H1 (cell line): ENCODE data around the gene APOBEC3G. TPM values are rescaled to one million over a fixed set of nuclear protein-coding genes. Genes with fewer than 3 reads are reported as not detected.

Experiments
- CTCF ChIA-PET: fragments of 300-600 bp; sonication (Branson Sonifier 250); formaldehyde crosslinking; loops from one replicate; lab custom pipeline; 2021; ENCODE audit not compliant: partially characterized antibody; lab: Charles Lee
- POLR2A ChIA-PET: fragments of 300-600 bp; sonication (Branson Sonifier 250); formaldehyde crosslinking; loops from one replicate; lab custom pipeline; 2021; ENCODE audit warnings: inconsistent platforms; ENCODE audit not compliant: partially characterized antibody; lab: Charles Lee
- DNase-seq, 2 experiments: peaks; one replicate each; pipeline versions ENCODE4 v3.0.0 to v3.0.0-alpha.2; 2010 to 2022; ENCODE audit warnings: low spot score in 2 of 2, low read depth in 1 of 2, mixed read lengths in 1 of 2
- FAIRE-seq: peaks from 2 replicates; lab custom pipeline; 2011; peaks lifted over from hg19 to GRCh38; lab: Jason Lieb, UNC
- H2AFZ ChIP-seq: 2 replicates; pipeline ENCODE4 v1.8.1; 2012; ENCODE audit warnings: low read length, inconsistent platforms
- H2AK5ac ChIP-seq: 2 replicates; pipeline ENCODE4 v1.6.1; 2013; ENCODE audit warnings: low read depth, low read length
- H2BK120ac ChIP-seq: replicated peaks from 2 replicates; pipeline ENCODE3; 2013; ENCODE audit warnings: low read depth, low read length, inconsistent platforms
- H2BK12ac ChIP-seq: 2 replicates; pipeline ENCODE4 v1.6.1; 2013; ENCODE audit warnings: low read depth, low read length
- H2BK15ac ChIP-seq: 2 replicates; pipeline ENCODE4 v1.6.1; 2013; ENCODE audit warnings: low read length
- H2BK20ac ChIP-seq: 2 replicates; pipeline ENCODE4 v1.6.1; 2013; ENCODE audit warnings: low read length
- H2BK5ac ChIP-seq: 2 replicates; pipeline ENCODE4 v1.6.1; 2013; ENCODE audit warnings: low read depth, low read length
- H3K14ac ChIP-seq: 2 replicates; pipeline ENCODE4 v1.6.1; 2013; ENCODE audit warnings: inconsistent platforms; ENCODE audit not compliant: insufficient read length
- H3K18ac ChIP-seq: 2 replicates; pipeline ENCODE4 v1.6.1; 2013; ENCODE audit warnings: low read length; ENCODE audit errors: extremely low read depth
- H3K23ac ChIP-seq: 2 replicates; pipeline ENCODE4 v1.6.1; 2013; ENCODE audit warnings: inconsistent platforms; ENCODE audit not compliant: insufficient read length
- H3K23me2 ChIP-seq: 2 replicates; pipeline ENCODE4 v1.6.1; 2013; ENCODE audit warnings: low read depth, low read length
- H3K27ac ChIP-seq: 2 replicates; pipeline ENCODE4 v1.6.1; 2011; ENCODE audit warnings: low read depth, low read length, inconsistent platforms
- H3K27me3 ChIP-seq, 4 experiments: replicated peaks in 1 of 4; 1 replicate in 1 of 4; 2 replicates in 3 of 4; pipeline versions ENCODE4 v1.6.1 to v1.8.1; 2011 to 2013; ENCODE audit warnings: low read length in 3 of 4, mild to moderate bottlenecking in 3 of 4, inconsistent platforms in 2 of 4, mixed read lengths in 2 of 4, moderate library complexity in 1 of 4; ENCODE audit not compliant: control insufficient read depth in 3 of 4, insufficient read depth in 3 of 4; ENCODE audit errors: extremely low read depth in 1 of 4
- H3K36me3 ChIP-seq, 4 experiments: 2 replicates each; pipeline versions ENCODE4 v1.6.1 to v1.8.1; 2011 to 2013; ENCODE audit warnings: mild to moderate bottlenecking in 4 of 4, low read length in 3 of 4, moderate library complexity in 2 of 4, control low read depth in 1 of 4, inconsistent platforms in 1 of 4; ENCODE audit not compliant: insufficient read depth in 4 of 4, control insufficient read depth in 2 of 4
- H3K4ac ChIP-seq: replicated peaks from 2 replicates; pipeline ENCODE3; 2013; ENCODE audit warnings: low read length, low read depth, mixed read lengths, inconsistent platforms; ENCODE audit not compliant: insufficient read length
- H3K4me1 ChIP-seq, 4 experiments: replicated peaks in 1 of 4; 1 replicate in 1 of 4; 2 replicates in 3 of 4; pipeline versions ENCODE4 v1.6.1 to v1.8.1; 2011 to 2013; ENCODE audit warnings: low read length in 3 of 4, inconsistent platforms in 2 of 4, mixed read lengths in 1 of 4; ENCODE audit not compliant: insufficient read depth in 4 of 4, control insufficient read depth in 3 of 4
- H3K4me2 ChIP-seq, 2 experiments: 2 replicates each; pipeline versions ENCODE4 v1.6.1 to v1.8.1; 2011 to 2013; ENCODE audit warnings: low read depth in 2 of 2, low read length in 2 of 2, control low read depth in 1 of 2, inconsistent platforms in 1 of 2, mild to moderate bottlenecking in 1 of 2; ENCODE audit not compliant: insufficient read depth in 1 of 2
- H3K4me3 ChIP-seq, 4 experiments: fragments of 200-600, 300-600 bp in 1 of 4; sonication (generic), shearing (Covaris generic), sonication (Bioruptor Twin) in 1 of 4; 2 replicates each; pipeline versions ENCODE4 v1.5.1 to v1.8.1; 2011 to 2016; ENCODE audit warnings: low read length in 4 of 4, low read depth in 3 of 4, control low read depth in 2 of 4, inconsistent platforms in 2 of 4, mild to moderate bottlenecking in 2 of 4, mixed read lengths in 1 of 4, moderate library complexity in 1 of 4; ENCODE audit not compliant: insufficient read depth in 2 of 4; ENCODE audit errors: extremely low read depth in 1 of 4
- H3K56ac ChIP-seq: replicated peaks from 2 replicates; pipeline ENCODE3; 2013; ENCODE audit warnings: low read depth, mild to moderate bottlenecking, mixed read lengths, low read length, inconsistent platforms; ENCODE audit not compliant: insufficient read length
- H3K79me1 ChIP-seq: 2 replicates; pipeline ENCODE4 v1.6.1; 2013; ENCODE audit warnings: low read depth, low read length, control low read depth
- H3K79me2 ChIP-seq, 2 experiments: 2 replicates each; pipeline versions ENCODE4 v1.6.1 to v1.8.1; 2012 to 2013; ENCODE audit warnings: low read length in 2 of 2, mild to moderate bottlenecking in 2 of 2, inconsistent platforms in 1 of 2; ENCODE audit not compliant: insufficient read depth in 2 of 2, control insufficient read depth in 1 of 2
- H3K9ac ChIP-seq, 4 experiments: replicated peaks in 1 of 4; 1 replicate in 1 of 4; 2 replicates in 3 of 4; pipeline versions ENCODE4 v1.6.1 to v1.8.1; 2011 to 2013; ENCODE audit warnings: low read depth in 3 of 4, low read length in 3 of 4, control low read depth in 2 of 4, mild to moderate bottlenecking in 2 of 4, moderate library complexity in 2 of 4, inconsistent platforms in 1 of 4; ENCODE audit errors: extremely low read depth in 1 of 4
- H3K9me3 ChIP-seq, 2 experiments: 2 replicates each; pipeline versions ENCODE4 v1.6.1 to v1.8.1; 2012 to 2013; ENCODE audit warnings: mild to moderate bottlenecking in 2 of 2, moderate library complexity in 2 of 2, control low read depth in 1 of 2, inconsistent platforms in 1 of 2, low read depth in 1 of 2, low read length in 1 of 2, mixed read lengths in 1 of 2; ENCODE audit not compliant: insufficient read depth in 2 of 2
- H4K20me1 ChIP-seq, 2 experiments: replicated peaks in 1 of 2; 2 replicates each; pipeline versions ENCODE3 to v1.8.1; 2011 to 2013; ENCODE audit warnings: inconsistent platforms in 2 of 2, low read length in 2 of 2, mild to moderate bottlenecking in 1 of 2; ENCODE audit not compliant: insufficient read depth in 2 of 2, control insufficient read depth in 1 of 2
- H4K5ac ChIP-seq: 2 replicates; pipeline ENCODE4 v1.6.1; 2013; ENCODE audit warnings: low read length, low read depth, mixed read lengths, inconsistent platforms; ENCODE audit not compliant: insufficient read length
- H4K8ac ChIP-seq: 2 replicates; pipeline ENCODE4 v1.8.0; 2013; ENCODE audit warnings: mild to moderate bottlenecking, moderate library complexity, low read length, inconsistent platforms; ENCODE audit not compliant: insufficient read depth; ENCODE audit errors: extremely low read depth
- H4K91ac ChIP-seq: replicated peaks from 2 replicates; pipeline ENCODE3; 2013; ENCODE audit warnings: low read length, mixed read lengths, inconsistent platforms; ENCODE audit not compliant: insufficient read length
- CBX8 ChIP-seq: fragments of 300-800, 300-1000 bp; sonication (generic); IDR thresholded peaks from 2 replicates; pipeline ENCODE4 v1.7.1; 2016; ENCODE audit warnings: low read depth, low read length, borderline replicate concordance
- EGR1 ChIP-seq: IDR thresholded peaks from 2 replicates; pipeline ENCODE4 v1.6.1; 2011; ENCODE audit warnings: low read depth, low read length, borderline replicate concordance
- KDM1A ChIP-seq: fragments of 200-600, 300-600 bp; sonication (generic); IDR thresholded peaks from 2 replicates; pipeline ENCODE4 v1.7.1; 2016; ENCODE audit warnings: mild to moderate bottlenecking, low read length, borderline replicate concordance
- NANOG ChIP-seq: IDR thresholded peaks from 2 replicates; pipeline ENCODE4 v1.6.1; 2011; ENCODE audit warnings: low read length, low read depth, mild to moderate bottlenecking, inconsistent platforms; ENCODE audit not compliant: insufficient read depth, poor library complexity, severe bottlenecking
- SIX5 ChIP-seq: IDR thresholded peaks from 2 replicates; pipeline ENCODE4 v1.6.1; 2011; ENCODE audit warnings: mild to moderate bottlenecking, low read depth, low read length
- TAF1 ChIP-seq: IDR thresholded peaks from 2 replicates; pipeline ENCODE4 v1.6.1; 2011; ENCODE audit warnings: mild to moderate bottlenecking, low read depth, low read length
- TBP ChIP-seq: IDR thresholded peaks from 2 replicates; pipeline ENCODE4 v1.6.1; 2011; ENCODE audit warnings: low read depth, low read length, improper control_type of control experiment
- WGBS, 2 experiments: shearing (Covaris generic) in 1 of 2; methylation state at CpG; one replicate each; pipeline versions ENCODE4 v1.1.6 to v1.1.7; 2013 to 2015; ENCODE audit warnings: low lambda C conversion rate in 2 of 2, mixed read lengths in 2 of 2, inconsistent platforms in 1 of 2, low coverage in 1 of 2, missing lambda C conversion rate in 1 of 2; ENCODE audit not compliant: insufficient replicate concordance in 2 of 2, insufficient coverage in 1 of 2, insufficient read length in 1 of 2; ENCODE audit errors: extremely low coverage in 1 of 2, missing lambda C conversion rate in 1 of 2; 5-methylcytosine and 5-hydroxymethylcytosine counted together
- polyA plus RNA-seq, 7 experiments: library from polyadenylated mRNA; depleted of rRNA in 3 of 7; stranded (reverse) in 5 of 7; unstranded in 2 of 7; fragments of >200 nt in 5 of 7; fragments of 200-250 nt in 2 of 7; gene quantifications; 1 replicate in 5 of 7; 2 replicates in 1 of 7; 4 replicates in 1 of 7; pipeline versions ENCODE4 v1.2.1 to v1.2.3, GENCODE V29; 2011 to 2013; ENCODE audit warnings: missing spikeins in 2 of 7, mixed read lengths in 2 of 7
- total RNA-seq: library from RNA; stranded (reverse); fragmentation: NEBNext Ultra II Directional; extraction: Animal tissue kit (Norgen Biotek cat#: 25700); gene quantifications from 2 replicates; pipeline ENCODE4 v1.2.1, GENCODE V29; 2021

APOBEC3G gene
- total and polyA plus RNA-seq, 2 of the 8 experiments (the other 6 are each of a cell fraction or from before 2014, with no cell fraction given): 1.7 to 2.0 TPM

DNA sequence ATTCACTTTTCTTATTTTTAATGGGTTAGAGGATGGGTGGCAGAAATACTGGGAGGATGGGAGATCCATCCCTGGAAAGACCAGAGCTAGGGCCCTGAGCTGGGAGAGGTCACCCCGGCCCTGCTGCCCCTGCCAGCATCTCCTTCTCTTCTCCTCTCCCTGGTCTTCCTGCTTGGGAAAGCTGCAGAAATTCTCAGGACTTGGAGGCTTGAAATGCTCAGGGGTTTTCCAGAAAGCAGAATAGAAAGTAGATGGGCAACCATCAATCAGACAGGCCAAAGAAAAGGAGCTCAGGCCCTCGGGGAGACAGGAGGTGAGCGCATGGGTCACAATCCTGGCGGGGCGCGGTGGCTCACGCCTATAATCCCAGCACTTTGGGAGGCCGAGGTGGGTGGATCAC is 21.5 kb downstream of the APOBEC3G start:
- Histone ChIP-seq H3K9ac (no peak overlapping the region), H4K91ac (peak overlapping the region; percentile 67), H3K4me3 (no peak overlapping the region), H3K56ac (no peak overlapping the region), H2BK12ac (no peak overlapping the region), H3K79me1 (no peaks in the 10 kb centered on the region), H2BK15ac (no peak overlapping the region), H4K8ac (no peak overlapping the region), H2AFZ (no peak overlapping the region), H3K18ac (peak overlapping the region; percentile 51; the same call in 1 of the 2 replicates), H3K79me2 (no peaks in the 10 kb centered on the region)
- WGBS, 2 experiments: 92% methylated on average over 8 of the region's 8 CpGs; no CpG with 5 or more reads in 1 of the 2 experiments
- TF ChIP-seq SIX5 (no peak), EGR1 (no peak), TBP (no peak), NANOG (no peak), KDM1A (no peak), CBX8 (no peak), TAF1 (no peak)
- TF ChIP-seq, all 59 proteins: peak for 0
- Histone ChIP-seq H3K27me3 (no peaks in the 10 kb centered on the region), H3K23me2 (no peaks in the 10 kb centered on the region), H3K27ac (no peak overlapping the region), H4K20me1 (no peaks in the 10 kb centered on the region), H2BK5ac (no peak overlapping the region), H2BK120ac (no peak overlapping the region), H3K23ac (no peak overlapping the region), H3K14ac (no peak overlapping the region), H2AK5ac (no peak overlapping the region), H4K5ac (no peak overlapping the region), H3K4me2 (no peak overlapping the region), H3K4me1 (peaks cover 0 to 24% (median 9%) of the 10 kb centered on the region in 4 experiments; a peak in 6 of 7 replicates), H3K9me3 (no peaks in the 10 kb centered on the region), H3K36me3 (no peaks in the 10 kb centered on the region), H3K4ac (no peak overlapping the region), H2BK20ac (0 out of 2 replicates have a peak overlapping the region, but pooled peaks have one; percentile 1)
- ChIA-PET CTCF (interaction anchor here (0.9 to 2.9 kb wide), 13 partner anchors 10 to 463 kb away, joined by 3 to 10 read pairs (median 4); no protein-coding TSS in a partner anchor), POLR2A (interaction anchor here (1.0 to 1.6 kb wide), 6 partner anchors 10 to 213 kb away, joined by 3 to 8 read pairs (median 3); no protein-coding TSS in a partner anchor)
- no peak for DNase-seq
- FAIRE-seq: no peak
